Kidney (tissue), 14 donors: ENCODE measurements around the gene GOPC. TPM values are rescaled to one million over a fixed set of nuclear protein-coding genes. Genes with fewer than 3 reads are reported as not detected.
A peak's percentile ranks its signal among the peaks of the same experiment; 100 is the strongest.

Experiments
- DNase-seq, 5 donors: peaks; one replicate each; pipeline ENCODE4 v3.0.0-alpha.2; 2013 to 2020
- FAIRE-seq: peaks from 2 replicates; lab custom pipeline; 2012; peaks lifted over from hg19 to GRCh38; lab: Jason Lieb, UNC
- H3K27ac ChIP-seq, 2 donors: one replicate each; pipeline ENCODE4 v1.7.0; 2013; ENCODE audit warnings: low read depth in 2 of 2, low read length in 2 of 2, inconsistent platforms in 1 of 2
- H3K27me3 ChIP-seq: one replicate; pipeline ENCODE4 v1.7.1; 2013; ENCODE audit warnings: low read length, inconsistent platforms; ENCODE audit not compliant: control insufficient read depth, insufficient read depth
- H3K36me3 ChIP-seq, 3 donors: one replicate each; pipeline versions ENCODE4 v1.7.0 to v1.7.1; 2013; ENCODE audit warnings: low read length in 3 of 3, control low read depth in 1 of 3, inconsistent platforms in 1 of 3; ENCODE audit not compliant: insufficient read depth in 3 of 3, control insufficient read depth in 2 of 3
- H3K4me1 ChIP-seq, 3 donors: one replicate each; pipeline versions ENCODE4 v1.7.0 to v1.7.1; 2013; ENCODE audit warnings: low read length in 3 of 3, inconsistent platforms in 1 of 3, low read depth in 1 of 3; ENCODE audit not compliant: control insufficient read depth in 2 of 3, insufficient read depth in 2 of 3
- H3K4me3 ChIP-seq, 3 donors: one replicate each; pipeline versions ENCODE4 v1.7.0 to v1.8.1; 2013; ENCODE audit warnings: low read length in 3 of 3, control low read depth in 1 of 3, inconsistent platforms in 1 of 3
- H3K9ac ChIP-seq, 3 donors: one replicate each; pipeline versions ENCODE4 v1.7.0 to v1.7.1; 2013; ENCODE audit warnings: low read length in 3 of 3, control low read depth in 1 of 3, inconsistent platforms in 1 of 3
- H3K9me3 ChIP-seq, 3 donors: one replicate each; pipeline versions ENCODE4 v1.7.0 to v1.7.1; 2013; ENCODE audit warnings: low read length in 3 of 3, control low read depth in 1 of 3, inconsistent platforms in 1 of 3; ENCODE audit not compliant: control insufficient read depth in 2 of 3, insufficient read depth in 1 of 3
- intact Hi-C: fragments of 100-400 bp; cut with DNase I; formaldehyde crosslinking; loops from one replicate; pipeline ENCODE4 v1.11.1; 2022
- polyA plus RNA-seq: library from polyadenylated mRNA; stranded (reverse); fragments of 350-450 nt; fragmentation: Illumina TruSeq; extraction: RNeasy Lipid Tissue Mini Kit (QIAGEN cat#74804); gene quantifications from one replicate; pipeline ENCODE4 v1.2.3, GENCODE V29; 2014; ENCODE audit warnings: low read depth, low replicate concordance; ENCODE audit not compliant: insufficient read depth
- total RNA-seq: library from RNA; stranded (reverse); fragmentation: NEBNext Ultra II Directional; extraction: Animal tissue kit (Norgen Biotek cat#: 25700); gene quantifications from one replicate; pipeline ENCODE4 v1.2.1, GENCODE V29; 2021
- TF ChIP-seq, protein P1 (sequence below): IDR thresholded peaks from 3 replicates; pipeline ENCODE4 v1.5.1; 2012; ENCODE audit warnings: mild to moderate bottlenecking, moderate library complexity, borderline replicate concordance; ENCODE audit not compliant: insufficient read depth; ENCODE audit errors: extremely low read depth
- donor health status: control.
- donor health status: control.
- donor health status: control.
- donor health status: control.
- donor health status: control.
- donor health status: DM: yes; HTN: yes; CAD: no.
- donor health status: Normal renal cell carcinoma (clear cell type).

The GOPC gene
- total and polyA plus RNA-seq, 2 donors from 2014 or later = 12.5 to 21.4 TPM

DNA sequence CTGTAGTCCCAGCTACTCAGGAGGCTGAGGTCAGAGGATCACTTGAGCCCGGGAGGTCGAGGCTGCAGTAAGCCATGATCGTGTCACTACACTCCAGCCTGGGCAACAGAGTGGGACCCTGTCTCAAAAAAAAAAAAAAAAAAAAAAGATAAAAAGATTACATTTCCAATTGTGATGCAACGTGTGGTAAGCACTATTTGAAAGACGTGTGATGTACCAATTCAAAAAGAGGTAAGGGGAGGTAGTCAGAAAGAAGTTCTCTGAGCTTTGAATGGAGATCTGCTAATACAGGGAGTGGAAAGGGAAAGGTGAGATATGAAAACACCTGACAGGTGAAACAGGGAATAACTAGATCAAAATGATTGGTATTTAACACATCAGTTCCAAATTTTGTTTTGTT is 11.9 kb downstream of the GOPC start:
- Histone ChIP-seq H3K9ac (no peak overlapping the region), H3K36me3 (peaks cover 0 to 4% (median 3%) of the 10 kb centered on the region in 3 donors), H3K4me3 (no peak overlapping the region), H3K27ac (no peak overlapping the region), H3K9me3 (no peaks in the 10 kb centered on the region), H3K27me3 (no peaks in the 10 kb centered on the region), H3K4me1 (no peaks in the 10 kb centered on the region)
- TF ChIP-seq, protein P1, sequence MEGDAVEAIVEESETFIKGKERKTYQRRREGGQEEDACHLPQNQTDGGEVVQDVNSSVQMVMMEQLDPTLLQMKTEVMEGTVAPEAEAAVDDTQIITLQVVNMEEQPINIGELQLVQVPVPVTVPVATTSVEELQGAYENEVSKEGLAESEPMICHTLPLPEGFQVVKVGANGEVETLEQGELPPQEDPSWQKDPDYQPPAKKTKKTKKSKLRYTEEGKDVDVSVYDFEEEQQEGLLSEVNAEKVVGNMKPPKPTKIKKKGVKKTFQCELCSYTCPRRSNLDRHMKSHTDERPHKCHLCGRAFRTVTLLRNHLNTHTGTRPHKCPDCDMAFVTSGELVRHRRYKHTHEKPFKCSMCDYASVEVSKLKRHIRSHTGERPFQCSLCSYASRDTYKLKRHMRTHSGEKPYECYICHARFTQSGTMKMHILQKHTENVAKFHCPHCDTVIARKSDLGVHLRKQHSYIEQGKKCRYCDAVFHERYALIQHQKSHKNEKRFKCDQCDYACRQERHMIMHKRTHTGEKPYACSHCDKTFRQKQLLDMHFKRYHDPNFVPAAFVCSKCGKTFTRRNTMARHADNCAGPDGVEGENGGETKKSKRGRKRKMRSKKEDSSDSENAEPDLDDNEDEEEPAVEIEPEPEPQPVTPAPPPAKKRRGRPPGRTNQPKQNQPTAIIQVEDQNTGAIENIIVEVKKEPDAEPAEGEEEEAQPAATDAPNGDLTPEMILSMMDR = no peak
- intact Hi-C loops = no loop called here
- FAIRE-seq (no peak), DNase-seq (no peak)

DNA sequence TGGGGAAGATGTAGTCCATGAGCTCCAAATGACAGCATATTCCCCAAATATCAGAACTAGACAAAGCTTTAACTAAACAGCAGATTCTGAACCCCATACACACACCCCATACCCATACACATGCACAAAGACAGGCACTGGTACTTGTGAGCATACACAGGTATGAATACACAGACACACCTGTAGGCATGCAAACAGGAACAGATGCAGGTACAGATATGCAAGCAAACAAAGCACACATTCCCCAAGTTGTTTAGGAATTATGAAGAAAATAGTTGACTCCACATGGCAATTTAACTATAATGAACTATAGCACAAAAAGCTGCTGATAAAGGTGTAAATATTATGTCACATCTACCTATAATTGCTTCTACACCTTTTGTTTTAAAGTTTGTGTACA is 16.7 kb downstream of the GOPC start:
- no peaks in the 10 kb centered on the region for H3K27me3 ChIP-seq
- TF ChIP-seq, protein P1 = no peak
- no peak for DNase-seq
- peaks cover 2 to 4% (median 3%) of the 10 kb centered on the region in 3 donors for H3K36me3 ChIP-seq
- H3K9me3 ChIP-seq = no peaks in the 10 kb centered on the region
- FAIRE-seq = no peak
- no peaks in the 10 kb centered on the region for H3K4me1 ChIP-seq
- no peak overlapping the region for H3K4me3 ChIP-seq
- no peak overlapping the region for H3K27ac ChIP-seq
- no peak overlapping the region for H3K9ac ChIP-seq
- intact Hi-C loops = no loop called here

DNA sequence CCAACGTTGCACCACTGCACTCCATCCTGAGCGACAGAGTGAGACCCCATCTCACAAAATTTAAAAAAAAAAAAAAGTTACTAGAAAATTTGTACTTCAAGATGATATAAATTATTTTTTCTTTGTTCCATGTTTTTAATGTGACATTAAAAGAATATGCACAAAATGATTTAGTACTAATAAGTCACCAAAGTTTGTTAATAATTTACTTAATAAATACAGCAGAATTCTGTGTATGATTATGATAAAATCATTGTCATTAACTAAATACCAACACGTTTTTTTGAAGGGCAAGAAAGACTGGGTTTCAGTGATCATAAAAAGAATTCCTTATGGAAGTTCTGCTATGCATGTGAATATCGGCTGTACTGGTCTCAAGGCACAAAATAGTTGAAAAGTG is 28.1 kb downstream of the GOPC start:
- Histone ChIP-seq H3K27me3 (no peaks in the 10 kb centered on the region), H3K4me1 (peaks cover 0 to 2% (median 0%) of the 10 kb centered on the region in 3 donors), H3K4me3 (no peak overlapping the region), H3K9ac (no peak overlapping the region), H3K9me3 (no peaks in the 10 kb centered on the region), H3K27ac (no peak overlapping the region), H3K36me3 (peaks cover 2 to 9% (median 2%) of the 10 kb centered on the region in 3 donors)
- TF ChIP-seq, protein P1 = no peak
- DNase-seq = no peak
- peak; percentile 84 for FAIRE-seq
- intact Hi-C loops = no loop called here
